ENCODE results near the gene PARD3. TPM values are rescaled to one million over a fixed set of nuclear protein-coding genes. Genes with fewer than 3 reads are reported as not detected.

Gene PARD3
- total RNA-seq, 1 donor from 2014 or later = 51.2 TPM

DNA sequence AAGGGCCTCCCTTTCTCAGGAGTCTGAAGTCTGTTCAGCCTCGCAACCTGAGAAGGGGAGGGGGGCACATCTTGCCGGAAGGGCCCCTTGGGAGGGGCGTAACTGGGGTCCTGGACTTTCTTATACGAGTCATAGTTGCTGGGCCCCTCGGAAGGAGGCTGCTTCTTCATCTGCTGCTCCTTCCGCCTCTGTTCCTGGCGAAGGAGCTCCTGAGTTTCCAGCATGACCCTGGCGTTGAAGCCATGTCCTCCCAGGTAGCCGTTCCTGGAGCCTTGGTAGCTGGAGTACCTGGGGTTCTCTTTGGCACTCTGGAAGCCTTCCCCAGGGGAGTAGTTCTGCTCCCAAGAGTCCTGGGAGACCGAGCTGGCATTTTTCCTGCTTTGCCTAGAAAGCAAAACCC is 703.9 kb downstream of the PARD3 start:
- Mint-ChIP-seq H3K9me3 (no peaks in the 10 kb centered on the region), H3K27me3 (ENCODE audit: low read depth) (no peaks in the 10 kb centered on the region), H3K36me3 (ENCODE audit: low read depth) (peaks cover 10% of the 10 kb centered on the region), H3K4me1 (peaks cover 11% of the 10 kb centered on the region), H3K27ac (ENCODE audit: unreplicated experiment) (no peak overlapping the region), H3K4me3 (no peak overlapping the region)
- DNase-seq (ENCODE audit: low read depth, low spot score) = no peak
- TF ChIP-seq, protein P1, sequence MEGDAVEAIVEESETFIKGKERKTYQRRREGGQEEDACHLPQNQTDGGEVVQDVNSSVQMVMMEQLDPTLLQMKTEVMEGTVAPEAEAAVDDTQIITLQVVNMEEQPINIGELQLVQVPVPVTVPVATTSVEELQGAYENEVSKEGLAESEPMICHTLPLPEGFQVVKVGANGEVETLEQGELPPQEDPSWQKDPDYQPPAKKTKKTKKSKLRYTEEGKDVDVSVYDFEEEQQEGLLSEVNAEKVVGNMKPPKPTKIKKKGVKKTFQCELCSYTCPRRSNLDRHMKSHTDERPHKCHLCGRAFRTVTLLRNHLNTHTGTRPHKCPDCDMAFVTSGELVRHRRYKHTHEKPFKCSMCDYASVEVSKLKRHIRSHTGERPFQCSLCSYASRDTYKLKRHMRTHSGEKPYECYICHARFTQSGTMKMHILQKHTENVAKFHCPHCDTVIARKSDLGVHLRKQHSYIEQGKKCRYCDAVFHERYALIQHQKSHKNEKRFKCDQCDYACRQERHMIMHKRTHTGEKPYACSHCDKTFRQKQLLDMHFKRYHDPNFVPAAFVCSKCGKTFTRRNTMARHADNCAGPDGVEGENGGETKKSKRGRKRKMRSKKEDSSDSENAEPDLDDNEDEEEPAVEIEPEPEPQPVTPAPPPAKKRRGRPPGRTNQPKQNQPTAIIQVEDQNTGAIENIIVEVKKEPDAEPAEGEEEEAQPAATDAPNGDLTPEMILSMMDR (conservative IDR thresholded peaks at IDR 0.05) = no peak

- Mint-ChIP-seq H3K27me3 (ENCODE audit: low read depth) (no peaks in the 10 kb centered on the region), H3K27ac (ENCODE audit: unreplicated experiment) (no peak overlapping the region), H3K9me3 (no peaks in the 10 kb centered on the region), H3K4me1 (peaks cover 8% of the 10 kb centered on the region), H3K36me3 (ENCODE audit: low read depth) (peaks cover 10% of the 10 kb centered on the region), H3K4me3 (no peak overlapping the region)
- no peak for DNase-seq (ENCODE audit: low read depth, low spot score)
- TF ChIP-seq, protein P1 (conservative IDR thresholded peaks at IDR 0.05) = no peak
Measured at GRCh38 chr10:34109952-34110702, 705.0 kb downstream of the PARD3 start.

- no peaks in the 10 kb centered on the region for H3K27me3 Mint-ChIP-seq (ENCODE audit: low read depth)
- DNase-seq (ENCODE audit: low read depth, low spot score) = no peak
Measured at GRCh38 chr10:34109495-34109894, 705.6 kb downstream of the PARD3 start.

GRCh38 chr10:34107626-34108516 is 707.2 kb downstream of the PARD3 start:
- no peak overlapping the region for H3K27ac Mint-ChIP-seq (ENCODE audit: unreplicated experiment)
- H3K36me3 Mint-ChIP-seq (ENCODE audit: low read depth) = peaks cover 10% of the 10 kb centered on the region
- no peak for DNase-seq (ENCODE audit: low read depth, low spot score)
- peaks cover 8% of the 10 kb centered on the region for H3K4me1 Mint-ChIP-seq
- no peaks in the 10 kb centered on the region for H3K9me3 Mint-ChIP-seq
- no peak overlapping the region for H3K4me3 Mint-ChIP-seq
- TF ChIP-seq, protein P1 (conservative IDR thresholded peaks at IDR 0.05) = no peak
- no peaks in the 10 kb centered on the region for H3K27me3 Mint-ChIP-seq (ENCODE audit: low read depth)

More at GRCh38 chr10:34109495-34109894, 705.6 kb downstream of the PARD3 start:
- H3K36me3 Mint-ChIP-seq (ENCODE audit: low read depth) = peaks cover 10% of the 10 kb centered on the region
- H3K9me3 Mint-ChIP-seq = no peaks in the 10 kb centered on the region
- no peak overlapping the region for H3K27ac Mint-ChIP-seq (ENCODE audit: unreplicated experiment)
- H3K4me1 Mint-ChIP-seq = peaks cover 8% of the 10 kb centered on the region
- TF ChIP-seq, protein P1 (conservative IDR thresholded peaks at IDR 0.05) = no peak
- no peak overlapping the region for H3K4me3 Mint-ChIP-seq

- peaks cover 1% of the 10 kb centered on the region for H3K9me3 Mint-ChIP-seq
- H3K27me3 Mint-ChIP-seq (ENCODE audit: low read depth) = no peaks in the 10 kb centered on the region
- no peak overlapping the region for H3K4me3 Mint-ChIP-seq
- no peak for DNase-seq (ENCODE audit: low read depth, low spot score)
- H3K4me1 Mint-ChIP-seq = peaks cover 8% of the 10 kb centered on the region
- peaks cover 12% of the 10 kb centered on the region for H3K36me3 Mint-ChIP-seq (ENCODE audit: low read depth)
- TF ChIP-seq, protein P1 (conservative IDR thresholded peaks at IDR 0.05) = no peak
- H3K27ac Mint-ChIP-seq (ENCODE audit: unreplicated experiment) = no peak overlapping the region
Measured at GRCh38 chr10:34106356-34106885, 708.7 kb downstream of the PARD3 start.

Measured in neural crest cell (in vitro differentiated cells).